Heart left ventricle (tissue), 16 donors: ENCODE measurements around the gene LXN. TPM values are rescaled to one million over a fixed set of nuclear protein-coding genes. Genes with fewer than 3 reads are reported as not detected.
A peak's percentile ranks its signal among the peaks of the same experiment; 100 is the strongest.

Experiments used
- ATAC-seq, 4 donors: fragments of 200-7000 bp; cut with Tn5 transposase; one replicate each; pipeline ENCODE4 v1.9.1; 2020 to 2022; ENCODE audit warnings: moderate library complexity in 4 of 4, mild to moderate bottlenecking in 3 of 4, moderate number of reproducible peaks in 1 of 4
- DNase-seq, 5 donors: peaks; one replicate each; pipeline ENCODE4 v3.0.0-alpha.2; 2020
- H3K27ac ChIP-seq, 12 donors: fragments of 200-600 bp; sonication (generic) in 4 of 12; one replicate each; pipeline versions ENCODE4 v1.5.0 to v1.8.0; 2016 to 2022; ENCODE audit warnings: mild to moderate bottlenecking in 2 of 12
- H3K27me3 ChIP-seq, 9 donors: fragments of 200-600 bp; sonication (generic) in 2 of 9; one replicate each; pipeline versions ENCODE4 v1.5.1 to v1.8.0; 2016 to 2022; ENCODE audit warnings: mild to moderate bottlenecking in 3 of 9
- H3K36me3 ChIP-seq, 9 donors: fragments of 200-600 bp; sonication (generic) in 2 of 9; one replicate each; pipeline versions ENCODE4 v1.5.0 to v1.8.0; 2018 to 2022; ENCODE audit warnings: mild to moderate bottlenecking in 2 of 9
- H3K4me1 ChIP-seq, 12 donors: fragments of 200-600 bp; sonication (generic) in 4 of 12; one replicate each; pipeline versions ENCODE4 v1.5.0 to v1.8.0; 2016 to 2022; ENCODE audit warnings: mild to moderate bottlenecking in 3 of 12
- H3K4me3 ChIP-seq, 12 donors: fragments of 200-600 bp; sonication (generic) in 4 of 12; one replicate each; pipeline versions ENCODE4 v1.5.0 to v1.8.0; 2017 to 2022; ENCODE audit warnings: mild to moderate bottlenecking in 9 of 12, moderate library complexity in 4 of 12
- H3K9me3 ChIP-seq, 12 donors: fragments of 200-600 bp; sonication (generic) in 4 of 12; one replicate each; pipeline versions ENCODE4 v1.5.0 to v1.8.0; 2016 to 2022; ENCODE audit warnings: mild to moderate bottlenecking in 1 of 12
- CTCF ChIP-seq, 12 donors: fragments of 200-600 bp; sonication (generic) in 4 of 12; IDR thresholded peaks; one replicate each; pipeline versions ENCODE4 v1.5.0 to v1.8.0; 2018 to 2022; ENCODE audit warnings: antibody characterized with exemption in 12 of 12, mild to moderate bottlenecking in 5 of 12
- POLR2A ChIP-seq, 2 donors: fragments of 450-650 bp; IDR thresholded peaks; one replicate each; pipeline ENCODE4 v1.6.1; 2017; ENCODE audit warnings: antibody characterized with exemption in 2 of 2, mild to moderate bottlenecking in 2 of 2, moderate library complexity in 2 of 2
- WGBS, 4 donors: extraction: QIAGEN DNeasy Blood & Tissue Kit in 2 of 4; methylation state at CpG; one replicate each; pipeline versions ENCODE4 v1.1.5 to v1.1.7; 2013 to 2018; 5-methylcytosine and 5-hydroxymethylcytosine counted together
- intact Hi-C, 10 donors: fragments of 100-400 bp; cut with DNase I; formaldehyde crosslinking; loops; one replicate each; pipeline versions ENCODE4 v1.11.1 to v1.14.2; 2022
- polyA plus RNA-seq, 2 donors: library from polyadenylated mRNA; stranded (reverse); fragments of 200-250 nt; gene quantifications; one replicate each; pipeline ENCODE4 v1.2.3, GENCODE V29; 2013
- total RNA-seq, 9 donors: library from RNA; depleted of rRNA in 2 of 9; stranded (reverse); fragments of >200 nt in 2 of 9; fragmentation: NEBNext Ultra II Directional in 3 of 9; extraction: Animal tissue kit (Norgen Biotek cat#: 25700) in 3 of 9; gene quantifications; one replicate each; pipeline versions ENCODE4 v1.1.0 to v1.2.4, GENCODE V29; 2016 to 2023
- donor health status: ischemic (EF 13 %, LVEDD 7.1; RV severe dilation, severe dysfunction).
- donor health status: healthy with polysubstance abuse.
- donor health status: DM: no; HTN: yes; CAD: no.
- donor health status: DM: no; HTN: no; CAD: no.
- donor health status: ischemic (EF 25% LVEDD 6.9; RV normal size, moderate dysfunction).
- donor health status: ischemic (EF 25% LVEDD 5.7; RV mildly dilated, moderate dysfunction).
- donor health status: healthy.
- donor health status: DM: yes; HTN: yes; CAD: no.
- donor health status: ischemic (EF 35%, LVEDD 5.7; RV mildly dilated, moderate dysfunction).
- donor health status: nonischemic (EF 11% LVEDD 7.7; RV severe dilation, severe dysfunction).
- donor health status: DM: yes; HTN: yes; CAD: no.
- donor health status: PGD.
- donor health status: ischemic (EF 29% LVEDD 5.4; RV normal size, mild dysfunction).
- donor health status: nonischemic (EF 23%, LVEDD 6.1; RV moderate dilation, normal function).

LXN gene
- total and polyA plus RNA-seq, 11 donors: 2.3 to 21.8 (median 3.5) TPM

DNA sequence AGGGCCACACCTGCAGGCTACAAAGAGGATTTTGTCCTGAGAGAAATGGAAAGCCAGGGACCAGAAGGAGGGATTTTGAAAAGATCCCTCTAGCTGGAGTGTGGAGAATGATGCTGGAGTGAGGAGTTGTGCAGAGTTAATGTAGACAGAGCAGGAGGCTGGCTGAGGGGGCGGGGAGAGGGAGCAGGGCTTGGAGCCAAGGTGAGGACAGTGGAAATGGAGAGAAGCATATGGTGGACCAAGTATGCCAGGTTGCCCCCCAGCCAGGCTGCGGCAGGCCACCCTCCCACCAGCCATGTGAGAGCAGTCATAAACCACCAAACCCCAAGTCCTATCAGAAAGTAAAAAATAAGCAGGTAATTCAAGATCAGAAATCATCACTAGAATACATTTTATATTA lies 45.1 kb upstream of the LXN start:
- intact Hi-C loops: loop anchor here in 1 of 10 donors (5.0 kb wide), 1 partner anchor 45 kb away; the partner anchor contains the start of gene LXN
- 93 to 98% (median 95%) methylated on average over 2 of the region's 2 CpGs for WGBS, 4 donors

GRCh38 chr3:158713094-158713499 lies 40.6 kb upstream of the LXN start:
- intact Hi-C loops: no loop called here
- H3K9me3 ChIP-seq: no peaks in the 10 kb centered on the region
- H3K4me1 ChIP-seq: peaks cover 0 to 68% (median 25%) of the 10 kb centered on the region in 12 donors
- 24 to 55% (median 28%) methylated on average over 9 of the region's 9 CpGs for WGBS, 4 donors
- TF ChIP-seq CTCF (IDR thresholded peaks at IDR 0.05) (no peak), POLR2A (IDR thresholded peaks at IDR 0.05) (no peak)
- DNase-seq (peak in 3 of 5 donors; percentile 25 to 70 (median 59)), ATAC-seq (peak; percentile 81 to 92 (median 88))
- H3K27ac ChIP-seq: peak overlapping the region in 9 of 12 donors; percentile 0 to 85 (median 29)
- no peaks in the 10 kb centered on the region for H3K27me3 ChIP-seq
- H3K4me3 ChIP-seq: no peak overlapping the region
- H3K36me3 ChIP-seq: peaks cover 0 to 26% (median 8%) of the 10 kb centered on the region in 9 donors

More for the DNA sequence above, 45.1 kb upstream of the LXN start:
- no peak for DNase-seq
- H3K27me3 ChIP-seq: no peaks in the 10 kb centered on the region
- no peak for ATAC-seq
- no peak overlapping the region for H3K4me3 ChIP-seq
- H3K27ac ChIP-seq: peak overlapping the region in 2 of 12 donors; percentile 28 to 44
- H3K9me3 ChIP-seq: no peaks in the 10 kb centered on the region
- peaks cover 0 to 4% (median 0%) of the 10 kb centered on the region in 9 donors for H3K36me3 ChIP-seq
- H3K4me1 ChIP-seq: peaks cover 0 to 46% (median 25%) of the 10 kb centered on the region in 12 donors
- TF ChIP-seq POLR2A (IDR thresholded peaks at IDR 0.05) (no peak), CTCF (IDR thresholded peaks at IDR 0.05) (no peak)

DNA sequence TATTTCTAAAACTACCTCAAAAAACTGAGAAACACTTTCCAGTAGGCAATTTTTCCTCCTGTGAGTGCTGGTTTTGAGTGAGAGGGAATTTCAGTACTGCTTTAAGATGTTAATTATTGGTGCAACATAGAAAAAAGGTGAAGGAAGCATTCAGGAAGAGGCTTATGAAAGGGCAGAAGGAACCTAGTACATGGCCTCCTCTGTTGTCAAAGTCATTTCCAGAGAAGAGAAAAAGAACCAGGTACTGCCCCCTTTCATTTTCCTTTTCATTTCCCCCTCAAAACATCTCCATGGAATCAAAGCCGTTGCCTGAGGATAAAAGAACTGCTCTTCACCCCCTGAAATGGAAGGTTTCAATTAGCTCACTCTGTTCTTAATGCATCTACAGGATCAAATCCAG lies 40.0 kb upstream of the LXN start:
- WGBS, 4 donors: 55 to 75% (median 68%) methylated on average over 1 of the region's 1 CpG
- no peak for TF ChIP-seq CTCF (IDR thresholded peaks at IDR 0.05)
- no peak for TF ChIP-seq POLR2A (IDR thresholded peaks at IDR 0.05)
- intact Hi-C loops: no loop called here
- H3K27ac ChIP-seq: peak overlapping the region in 10 of 12 donors; percentile 0 to 85 (median 40)
- H3K9me3 ChIP-seq: no peaks in the 10 kb centered on the region
- no peak overlapping the region for H3K4me3 ChIP-seq
- DNase-seq (no peak), ATAC-seq (no peak)
- H3K4me1 ChIP-seq: peaks cover 0 to 63% (median 23%) of the 10 kb centered on the region in 12 donors
- no peaks in the 10 kb centered on the region for H3K27me3 ChIP-seq
- H3K36me3 ChIP-seq: peaks cover 0 to 32% (median 10%) of the 10 kb centered on the region in 9 donors

GRCh38 chr3:158711886-158712285 lies 39.4 kb upstream of the LXN start:
- ATAC-seq (peak in 3 of 4 donors; percentile 47 to 64 (median 48)), DNase-seq (no peak)
- Histone ChIP-seq H3K9me3 (no peaks in the 10 kb centered on the region), H3K4me1 (peaks cover 0 to 57% (median 21%) of the 10 kb centered on the region in 12 donors), H3K27ac (peak overlapping the region in 6 of 12 donors; percentile 2 to 85 (median 40)), H3K4me3 (no peak overlapping the region), H3K27me3 (no peaks in the 10 kb centered on the region), H3K36me3 (peaks cover 0 to 38% (median 10%) of the 10 kb centered on the region in 9 donors)
- 36 to 73% (median 62%) methylated on average over 1 of the region's 1 CpG for WGBS, 4 donors
- TF ChIP-seq CTCF (IDR thresholded peaks at IDR 0.05) (no peak), POLR2A (IDR thresholded peaks at IDR 0.05) (no peak)
- intact Hi-C loops: no loop called here
